SK-MEL-5 (cell line): ENCODE measurements around the gene PPARA. TPM values are rescaled to one million over a fixed set of nuclear protein-coding genes. Genes with fewer than 3 reads are reported as not detected.
"Not testable (repeated sequence)": the region's sequence is repeated elsewhere in the genome, so short reads cannot be mapped to it uniquely, and the experiment has no call there.

Experiments used
- DNase-seq: peaks from one replicate; pipeline ENCODE4 v3.0.0-alpha.2; 2016; ENCODE audit warnings: low read depth, low spot score
- in situ Hi-C: cut with HindIII; loops from 2 replicates; pipeline ENCODE4 v1.10.0; 2016; ENCODE audit warnings: low sequenced_read_pairs, high pct_unique_total_duplicates, low pct_unique_long_range_greater_than_20kb
- total RNA-seq: library from RNA; depleted of rRNA; stranded (reverse); fragments of >200 nt; shearing (Covaris generic); gene quantifications from 2 replicates; pipeline ENCODE4 v1.2.3, GENCODE V29; 2014

Gene PPARA
- total RNA-seq, 1 experiment from 2014 or later: 10.6 TPM

DNA sequence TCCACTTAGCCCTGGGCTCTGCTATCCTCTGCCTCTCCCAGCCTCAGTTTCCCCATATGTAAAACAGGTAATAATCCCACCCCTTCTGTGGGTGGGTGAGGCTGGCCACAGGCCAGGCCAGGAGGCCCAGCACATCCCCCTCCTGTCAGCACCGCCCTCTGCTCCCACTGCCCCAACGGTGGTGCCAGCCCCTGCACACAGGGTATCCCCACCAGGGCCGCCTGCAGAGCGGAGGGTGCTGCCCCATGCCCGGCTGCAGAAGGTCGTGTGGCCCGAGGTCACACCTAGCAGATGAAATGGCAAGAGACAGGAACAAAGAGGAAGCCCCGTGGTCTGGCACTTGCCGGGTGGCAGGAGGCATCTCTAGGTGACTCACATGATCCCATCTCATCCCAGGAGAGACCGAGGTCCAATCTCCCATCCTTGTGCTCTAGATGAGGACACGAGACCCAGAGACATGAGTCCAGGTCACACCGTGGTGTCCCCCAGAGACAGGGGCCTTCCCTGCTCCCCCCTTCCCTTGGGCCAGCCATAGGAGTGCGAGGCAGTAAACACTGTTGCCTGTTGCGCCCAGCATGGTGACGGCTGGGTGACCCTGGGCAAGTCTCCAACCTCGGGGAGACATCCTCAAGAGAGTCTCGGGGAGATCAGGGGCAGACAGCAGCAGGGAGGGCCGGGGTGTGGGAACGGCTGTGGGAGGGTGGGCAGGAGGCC is 27.2 kb upstream of the PPARA start:
- no peak for DNase-seq
- in situ Hi-C loops: no loop called here

DNA sequence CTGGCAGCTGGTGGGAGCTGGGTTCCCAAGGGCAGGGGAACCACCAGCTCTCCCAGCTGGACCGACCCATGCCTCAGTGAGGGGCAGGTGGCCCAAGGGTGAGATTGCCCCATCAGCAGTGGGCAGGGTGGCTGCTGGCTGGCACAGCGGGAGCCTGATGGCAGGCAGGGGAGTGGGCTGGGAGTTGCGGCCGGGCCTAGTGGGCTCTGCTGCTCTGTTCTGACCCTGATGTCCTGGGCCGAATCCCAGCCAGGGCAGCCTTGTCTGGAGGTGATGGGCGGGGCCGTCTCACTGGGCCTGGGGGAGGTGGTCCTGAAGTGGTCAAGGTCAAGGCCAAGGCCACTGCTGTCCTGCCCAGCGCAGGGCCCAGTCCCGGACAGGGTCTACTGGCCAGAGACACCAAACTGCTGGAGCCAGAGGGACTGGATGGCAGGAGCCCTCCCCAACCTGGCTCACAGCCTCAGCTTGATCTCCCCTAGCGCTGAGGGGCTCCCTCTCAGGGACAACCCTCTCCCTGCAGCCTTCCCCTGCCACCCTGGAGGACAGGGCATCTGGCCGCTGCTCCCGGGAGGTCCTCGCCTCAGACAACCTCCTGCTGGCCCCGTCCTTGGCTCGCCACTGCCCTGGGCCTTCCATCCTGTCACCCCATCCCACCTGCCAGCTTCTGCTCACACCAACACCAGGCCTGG is 26.5 kb upstream of the PPARA start:
- DNase-seq: no peak
- in situ Hi-C loops: no loop called here

DNA sequence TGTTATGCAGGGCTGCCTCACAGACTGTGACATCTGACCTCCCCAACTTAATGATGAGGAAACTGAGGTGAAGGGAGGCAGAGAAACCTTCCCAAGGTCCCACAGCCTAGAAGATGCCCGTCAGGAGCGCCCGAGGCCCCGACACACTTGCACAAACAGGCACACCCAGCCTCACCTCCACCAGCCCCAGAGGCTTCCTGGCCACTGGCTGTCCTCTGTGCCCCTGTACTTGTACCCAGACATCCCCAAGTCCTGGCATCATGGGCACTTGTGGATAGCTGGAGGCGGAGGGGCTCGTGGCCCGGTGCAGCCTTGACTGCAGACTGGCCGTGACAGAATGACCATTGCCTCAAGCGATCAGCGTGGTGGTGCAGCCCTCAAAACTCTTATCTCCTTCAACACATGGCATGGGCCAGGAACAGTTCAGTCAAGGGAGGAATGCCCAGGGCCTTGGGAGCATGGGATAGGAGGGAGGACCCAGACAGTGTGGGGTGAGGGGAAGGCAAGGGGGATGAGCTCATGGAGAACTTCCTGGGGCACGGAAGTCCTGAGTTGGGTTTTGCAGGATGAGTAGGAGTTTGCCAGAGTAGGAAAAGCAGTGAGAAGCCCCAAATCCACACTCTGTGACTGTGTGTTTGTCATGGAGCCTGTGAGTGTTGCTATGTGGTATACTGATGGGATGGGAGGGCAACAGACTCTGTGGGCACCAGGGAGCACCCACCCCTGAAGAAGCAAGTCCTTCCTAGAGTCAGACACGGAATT is 25.8 kb upstream of the PPARA start:
- in situ Hi-C loops: loop anchor here (25.0 kb wide), 2 partner anchors 112 to 138 kb away; partner anchors contain the start of genes CDPF1, PKDREJ and TTC38

DNA sequence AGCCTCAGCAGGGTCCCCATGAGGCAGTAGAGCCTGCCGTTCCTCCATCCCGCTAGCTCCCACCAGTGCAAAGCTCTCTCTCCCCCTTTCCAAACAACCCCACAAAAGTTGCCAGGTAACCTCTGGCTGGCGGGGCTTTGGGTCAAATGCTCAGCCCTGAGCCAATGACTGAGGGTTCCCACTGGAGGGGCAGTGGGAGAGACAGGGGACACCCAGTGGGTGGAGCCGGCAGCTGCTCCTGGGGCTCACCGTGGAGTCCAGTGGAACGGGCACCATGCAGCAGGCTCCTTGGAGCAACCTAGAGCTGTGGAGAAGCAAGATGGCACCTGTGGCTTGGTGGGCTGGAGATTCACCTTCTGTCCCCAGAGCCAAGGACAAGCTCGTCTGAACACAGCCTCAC is 25.0 kb upstream of the PPARA start:
- in situ Hi-C loops: loop anchor here (25.0 kb wide), 2 partner anchors 113 to 137 kb away; partner anchors contain the start of genes CDPF1, PKDREJ and TTC38

More for the DNA sequence above, 25.8 kb upstream of the PPARA start:
- no peak for DNase-seq

DNA sequence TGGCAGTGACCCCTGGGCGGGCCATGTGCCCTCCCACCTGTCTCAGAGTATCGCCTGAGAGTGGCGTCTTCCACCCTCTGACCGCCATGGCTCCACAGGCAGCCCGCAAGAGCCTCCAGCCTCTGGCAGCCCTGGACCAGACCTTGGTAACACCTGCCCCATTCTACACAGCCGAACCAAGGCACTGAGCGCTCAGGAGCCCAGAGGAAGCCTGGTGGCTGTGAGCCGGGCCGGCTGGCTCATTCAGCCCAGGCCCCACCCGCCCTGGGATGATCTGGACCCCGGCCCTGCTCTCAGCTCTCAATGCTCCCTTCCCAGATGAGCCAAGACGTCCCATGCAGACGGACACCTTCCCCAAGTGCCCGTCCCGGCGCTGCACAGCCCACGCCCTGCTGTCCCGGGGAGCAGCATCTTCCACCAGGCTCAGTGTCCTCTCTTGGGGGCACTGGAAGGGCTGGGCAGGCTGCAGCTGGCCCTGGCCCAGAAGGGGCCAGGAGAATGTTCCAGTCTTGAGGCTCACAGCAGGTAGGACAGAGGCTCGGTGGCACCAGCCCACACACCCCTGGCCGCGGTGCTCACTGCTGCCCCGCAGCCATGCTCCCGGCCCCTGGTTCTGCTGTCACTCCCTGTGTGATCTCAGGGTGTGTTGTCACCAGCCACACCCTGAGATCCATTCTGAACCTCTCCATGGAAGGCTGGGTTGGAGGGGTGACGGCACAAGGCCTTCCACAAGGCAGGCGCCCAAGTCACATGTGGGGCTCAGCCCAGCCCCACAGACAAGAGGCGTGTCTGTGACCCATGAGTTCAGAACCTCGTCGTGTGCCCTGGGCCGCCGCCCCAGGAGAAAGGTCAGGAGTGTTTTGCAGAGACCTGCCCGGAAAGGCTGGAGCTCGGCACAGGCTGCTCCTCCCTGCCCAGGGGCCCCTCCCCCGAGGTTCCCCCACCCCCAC is 24.2 kb upstream of the PPARA start:
- in situ Hi-C loops: loop anchor here (25.0 kb wide), 2 partner anchors 114 to 136 kb away; partner anchors contain the start of genes CDPF1, PKDREJ and TTC38
- DNase-seq: no peak

More for the DNA sequence above, 25.0 kb upstream of the PPARA start:
- no peak for DNase-seq

DNA sequence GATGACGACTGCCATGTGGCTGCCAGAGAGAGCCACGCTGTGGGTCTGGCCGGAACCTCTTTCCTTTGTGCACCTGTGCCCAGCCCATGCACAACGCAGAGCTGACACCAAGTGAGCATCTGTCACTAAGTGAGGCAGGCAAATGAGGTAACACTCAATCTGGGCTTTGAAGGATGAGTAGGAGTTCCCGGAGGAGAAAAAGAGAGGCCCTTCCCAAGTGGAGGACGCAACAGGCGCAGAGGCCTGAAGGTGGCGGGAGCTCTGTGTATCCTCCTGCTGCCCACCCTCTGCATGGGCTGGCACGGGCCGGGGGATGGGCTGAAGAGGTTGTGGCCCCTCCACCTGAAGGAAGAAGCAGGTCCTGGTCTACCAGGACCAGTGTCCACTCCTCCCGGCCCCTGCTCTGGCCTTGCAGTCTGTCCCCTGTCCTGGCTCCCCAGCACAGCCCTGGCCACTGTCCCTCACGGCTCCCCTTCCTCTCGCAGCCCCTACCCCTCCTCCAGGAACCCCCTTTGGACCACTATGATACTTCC is 23.4 kb upstream of the PPARA start:
- in situ Hi-C loops: loop anchor here (25.0 kb wide), 2 partner anchors 115 to 135 kb away; partner anchors contain the start of genes CDPF1, PKDREJ and TTC38
- DNase-seq: no peak

DNA sequence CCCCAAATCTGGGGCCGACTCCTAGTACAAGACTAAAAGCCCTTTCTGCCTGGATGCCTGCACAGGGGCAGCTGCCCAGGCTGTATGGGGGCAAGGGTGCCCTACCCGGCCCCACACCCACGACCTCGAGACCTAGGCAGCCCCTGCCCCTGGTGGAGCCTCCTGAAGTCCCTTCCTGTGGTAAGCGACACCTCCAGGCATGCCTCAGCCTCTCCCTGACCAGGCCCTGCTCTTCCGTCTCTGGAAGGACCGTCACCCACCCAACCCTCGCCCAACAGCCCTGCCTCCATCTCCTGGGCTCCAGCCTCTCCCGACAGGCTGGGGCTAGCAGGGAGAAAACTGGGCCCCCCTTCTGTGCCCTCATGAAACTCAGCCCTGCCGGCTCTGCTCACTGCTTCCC is 22.8 kb upstream of the PPARA start:
- no peak for DNase-seq
- in situ Hi-C loops: loop anchor here (25.0 kb wide), 2 partner anchors 115 to 135 kb away; partner anchors contain the start of genes CDPF1, PKDREJ and TTC38

DNA sequence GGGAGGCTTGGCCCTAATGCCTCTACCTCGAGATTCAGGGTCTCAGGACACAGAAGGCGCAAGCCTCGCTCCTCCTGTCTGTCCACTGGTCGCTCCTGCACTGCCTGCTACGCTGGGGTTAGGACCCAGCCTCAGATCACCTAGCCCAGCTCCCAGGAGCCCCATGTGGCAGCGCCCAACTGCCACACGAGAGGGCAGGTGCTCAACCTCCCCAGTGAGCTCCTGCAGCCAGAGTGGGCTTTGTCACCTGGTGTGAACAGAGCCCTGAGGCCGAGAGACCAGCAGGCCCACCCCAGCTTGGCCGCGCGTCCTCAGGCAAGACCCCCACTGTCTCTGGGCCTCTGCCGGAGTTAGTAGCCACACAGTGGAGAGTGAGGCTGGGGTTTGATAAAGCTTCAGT is 21.7 kb upstream of the PPARA start:
- in situ Hi-C loops: loop anchor here (25.0 kb wide), 2 partner anchors 116 to 134 kb away; partner anchors contain the start of genes CDPF1, PKDREJ and TTC38
- no peak for DNase-seq

DNA sequence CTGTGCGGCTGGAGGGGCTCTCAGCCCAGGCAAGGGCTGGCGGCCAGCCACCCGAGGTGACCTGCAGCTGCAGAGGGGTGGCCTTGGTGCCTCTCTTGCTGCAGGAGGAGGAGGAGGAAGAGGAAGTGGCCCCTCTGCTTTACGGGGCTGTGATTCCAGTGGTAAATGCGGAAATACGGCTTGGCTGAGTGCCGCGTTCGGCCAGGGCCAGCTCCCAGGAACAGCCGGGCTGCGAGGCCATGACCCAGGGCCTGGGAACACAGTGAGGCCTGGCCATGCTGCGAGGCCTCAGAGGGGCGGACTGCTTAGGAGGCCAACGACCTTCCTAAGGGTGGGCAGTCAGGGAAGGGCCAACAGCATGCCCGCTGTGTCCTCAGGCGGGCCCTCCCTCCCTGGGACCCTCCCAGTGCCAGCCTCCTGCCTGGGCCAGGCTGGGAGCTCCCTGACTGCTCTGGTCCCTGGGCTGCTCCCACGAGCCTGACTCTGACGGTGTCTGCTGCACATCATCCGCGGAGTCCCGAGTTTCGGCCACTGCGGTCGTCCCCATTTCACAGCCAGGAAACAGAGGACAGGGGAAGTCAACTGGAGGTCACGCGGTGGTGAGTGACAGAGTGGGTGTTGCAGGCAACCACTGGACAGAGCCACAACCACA is 20.8 kb upstream of the PPARA start:
- no peak for DNase-seq
- in situ Hi-C loops: loop anchor here (25.0 kb wide), 2 partner anchors 117 to 133 kb away; partner anchors contain the start of genes CDPF1, PKDREJ and TTC38

DNA sequence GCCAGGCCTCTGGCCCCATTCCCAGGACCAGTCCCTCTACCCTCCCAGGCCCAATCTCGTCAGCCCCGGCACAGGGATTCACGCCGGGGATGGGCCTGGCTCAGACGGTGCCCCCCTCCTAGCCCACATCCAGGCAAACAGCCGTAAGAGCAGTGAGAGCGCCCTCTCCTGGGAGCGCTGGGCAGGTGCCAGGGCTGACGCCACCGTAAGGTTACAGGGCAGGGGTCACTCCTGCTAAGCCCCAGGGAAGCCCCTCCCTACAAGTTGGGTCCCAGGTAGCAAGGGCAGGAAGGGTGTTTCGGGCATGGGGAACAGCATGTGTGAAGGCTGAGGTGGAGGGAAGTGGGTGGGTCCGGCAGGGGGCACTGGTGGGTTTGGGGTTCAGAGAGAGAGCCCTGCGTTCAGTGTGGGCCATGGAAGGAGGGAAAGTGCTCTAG is 19.2 kb upstream of the PPARA start:
- in situ Hi-C loops: loop anchor here (25.0 kb wide), 2 partner anchors 119 to 131 kb away; partner anchors contain the start of genes CDPF1, PKDREJ and TTC38
- peak; percentile 39 for DNase-seq

DNA sequence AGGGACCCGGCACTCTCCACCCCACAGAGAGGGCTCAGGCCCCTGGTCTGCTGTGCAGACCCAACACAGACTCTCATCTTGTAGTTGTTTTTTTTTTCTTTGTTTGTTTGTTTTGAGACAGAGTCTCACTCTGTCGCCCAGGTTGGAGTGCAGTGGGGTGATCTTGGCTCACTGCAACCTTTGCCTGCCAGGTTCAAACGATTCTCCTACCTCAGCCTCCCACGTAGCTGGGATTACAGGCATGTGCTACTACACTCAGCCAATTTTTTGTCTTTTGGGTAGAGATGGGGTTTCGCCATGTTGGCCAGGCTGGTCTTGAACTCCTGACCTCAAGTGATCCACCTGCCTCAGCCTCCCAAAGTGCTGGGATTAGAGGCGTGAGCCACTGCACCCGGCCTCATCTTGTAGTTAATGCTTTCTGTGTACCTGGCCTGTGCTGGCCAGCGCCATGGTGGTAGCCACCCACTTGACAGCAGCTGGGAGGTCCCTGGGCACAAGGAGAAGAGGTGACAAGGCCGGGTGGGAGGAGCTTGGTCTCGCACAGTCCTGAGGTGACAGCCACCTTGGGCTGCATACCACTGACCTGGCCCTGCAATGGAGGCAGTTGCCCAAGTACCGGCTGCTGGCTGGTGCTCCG is 18.0 kb upstream of the PPARA start:
- in situ Hi-C loops: loop anchor here (25.0 kb wide), 2 partner anchors 120 to 130 kb away; partner anchors contain the start of genes CDPF1, PKDREJ and TTC38
- not testable (repeated sequence) for DNase-seq

DNA sequence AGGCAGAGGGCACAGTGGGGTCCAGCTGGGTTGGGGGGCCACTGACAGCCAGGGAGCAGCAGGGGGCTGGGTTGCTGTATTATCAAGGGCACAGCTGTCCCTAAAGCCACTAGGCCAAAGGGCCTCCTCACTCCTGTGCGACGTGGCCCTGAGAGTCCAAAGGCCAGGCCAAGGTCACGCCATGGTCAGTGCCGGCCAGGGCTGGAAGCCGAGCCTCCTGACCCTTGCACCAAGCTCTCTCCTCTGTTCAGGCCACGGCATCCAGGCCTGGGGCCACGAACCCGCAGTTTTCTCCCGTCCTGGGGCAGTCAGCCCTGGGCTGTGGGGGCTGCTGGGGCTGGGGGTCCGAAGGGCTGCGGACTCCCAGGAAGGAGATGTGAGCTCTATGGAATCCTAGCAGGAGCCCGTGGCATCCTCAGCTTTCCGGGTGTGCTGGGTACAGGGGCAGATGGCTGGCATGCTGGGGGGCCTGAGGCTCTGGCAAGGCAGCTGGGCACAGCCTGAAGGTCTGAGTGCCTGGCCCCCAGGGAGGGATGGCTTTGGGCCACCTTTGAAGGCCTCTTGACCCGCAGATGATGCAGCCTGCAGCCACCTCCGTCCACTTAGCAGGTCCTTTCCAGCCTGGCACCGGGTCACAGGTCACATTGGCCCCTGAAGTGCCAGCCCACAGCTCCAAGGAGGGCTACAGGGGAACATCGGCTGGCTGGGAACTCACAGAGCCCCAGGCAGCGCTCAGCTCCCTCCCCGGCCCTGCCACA is 17.3 kb upstream of the PPARA start:
- no peak for DNase-seq
- in situ Hi-C loops: loop anchor here (25.0 kb wide), 2 partner anchors 121 to 129 kb away; partner anchors contain the start of genes CDPF1, PKDREJ and TTC38

DNA sequence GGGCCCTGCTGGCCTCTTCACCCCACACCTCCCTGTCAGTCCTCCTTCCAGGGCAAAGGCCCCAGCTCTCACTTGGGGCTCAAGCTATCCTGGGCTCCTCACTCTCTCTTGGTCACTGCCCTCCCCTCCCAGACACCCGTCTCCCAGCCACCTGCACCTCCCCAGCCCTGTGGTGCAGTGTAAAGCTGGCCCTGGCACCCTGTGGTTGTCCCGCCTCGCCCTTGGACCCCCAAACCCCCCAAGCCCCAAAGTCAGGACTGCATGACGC is 16.8 kb upstream of the PPARA start:
- DNase-seq: no peak
- in situ Hi-C loops: loop anchor here (25.0 kb wide), 2 partner anchors 121 to 129 kb away; partner anchors contain the start of genes CDPF1, PKDREJ and TTC38

DNA sequence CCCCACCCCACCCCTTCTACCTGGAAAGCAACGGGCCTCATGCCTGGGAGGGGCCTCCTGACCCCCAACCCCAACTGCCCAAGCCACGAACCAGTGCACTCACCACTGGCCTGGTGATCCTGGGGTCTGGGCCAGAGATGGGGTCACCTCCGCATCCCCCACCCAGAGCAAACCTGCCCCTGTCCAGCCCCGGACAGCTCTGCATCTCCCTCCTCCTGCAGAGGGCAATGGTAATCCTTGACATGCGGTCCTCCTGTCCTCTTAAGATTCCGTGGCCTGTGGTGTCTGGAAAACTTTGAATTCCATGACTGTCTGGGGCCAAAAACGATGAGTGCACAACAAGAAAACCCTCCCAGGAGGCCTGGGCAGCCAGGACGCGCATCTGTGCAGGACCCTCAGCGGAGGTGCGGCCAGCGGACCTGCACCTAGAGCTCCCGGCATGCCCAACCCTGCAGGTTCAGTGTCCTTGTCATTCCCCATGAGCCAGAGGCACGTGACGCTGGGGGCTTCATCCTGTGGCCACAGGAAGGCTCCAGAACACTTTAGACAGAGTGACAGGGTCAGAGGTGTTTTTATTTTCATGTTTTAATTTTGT is 16.1 kb upstream of the PPARA start:
- in situ Hi-C loops: loop anchor here (25.0 kb wide), 2 partner anchors 122 to 128 kb away; partner anchors contain the start of genes CDPF1, PKDREJ and TTC38
- DNase-seq: no peak
